Measurements from ENCODE around the gene SLC35C1. TPM values are rescaled to one million over a fixed set of nuclear protein-coding genes. Genes with fewer than 3 reads are reported as not detected.

SLC35C1 gene
- total and polyA plus RNA-seq, 9 of the 15 experiments (the other 6 are each of a cell fraction or from before 2014, with no cell fraction given): 0.65 to 13.1 (median 2.4) TPM

GRCh38 chr11:45777127-45777969, 27.6 kb upstream of the SLC35C1 start:
- H3K9ac ChIP-seq (ENCODE audit: insufficient read depth in 1 of 2, low read depth in 2 of 2, low read length in 2 of 2): no peak overlapping the region
- no peaks in the 10 kb centered on the region for H3K9me1 ChIP-seq (ENCODE audit: control insufficient read depth, insufficient read depth, low read length)
- no peaks in the 10 kb centered on the region for H3K36me3 ChIP-seq (ENCODE audit: control insufficient read depth, insufficient read depth, low read length)
- H3K9me3 ChIP-seq (replicated peaks; ENCODE audit: control insufficient read depth, insufficient read depth, low read depth, low read length): no peaks in the 10 kb centered on the region
- ChIA-PET POLR2A (interaction anchor here (0.7 kb wide), 1 partner anchor 15 kb away, joined by 3 read pairs; no protein-coding TSS in a partner anchor), CTCF (ENCODE audit: low intra/inter-chr PET ratio) (no interaction called here)
- in situ Hi-C loops (cut with MboI) (loop anchor here (10.0 kb wide), 1 partner anchor 403 kb away; no protein-coding TSS in a partner anchor), intact Hi-C loops (cut with micrococcal nuclease) (no loop called here)
- H3K4me2 ChIP-seq (ENCODE audit: insufficient read depth, low read length): no peak overlapping the region
- no peak for FAIRE-seq
- no peak for ATAC-seq
- H3K79me2 ChIP-seq (ENCODE audit: control insufficient read depth, insufficient read depth, low read length): no peaks in the 10 kb centered on the region
- no peak overlapping the region for H2AFZ ChIP-seq (ENCODE audit: low read depth, low read length)
- no peak for DNase-seq (ENCODE audit: extremely low read depth in 1 of 4, low spot score in 3 of 4)
- BruUV-seq (replicated peaks): no TSS peak
- H4K20me1 ChIP-seq (replicated peaks; ENCODE audit: control insufficient read depth, insufficient read depth, low read length): no peaks in the 10 kb centered on the region
- peaks cover 13 to 34% of the 10 kb centered on the region in 2 experiments; a peak in 4 of 5 replicates for H3K27me3 ChIP-seq (ENCODE audit: control insufficient read depth in 2 of 2, insufficient read depth in 2 of 2, low read length in 2 of 2)
- no peak overlapping the region for H3K4me3 ChIP-seq
- 6% methylated on average over 9 of the region's 9 CpGs for WGBS (ENCODE audit: insufficient coverage, low coverage, missing lambda C conversion rate)
- no peaks in the 10 kb centered on the region; a peak in 1 of 5 replicates for H3K4me1 ChIP-seq (replicated peaks in 1 of 2; ENCODE audit: control insufficient read depth in 2 of 2, insufficient read depth in 2 of 2, low read length in 2 of 2)
- no peak overlapping the region for H3K27ac ChIP-seq (ENCODE audit: extremely low read depth, low read depth, low read length)
- no peak for TF ChIP-seq CBX8 (IDR thresholded peaks at IDR 0.05; ENCODE audit: borderline replicate concordance, extremely low read depth, low read depth, low read length, poor library complexity, severe bottlenecking)
- TF ChIP-seq XRCC4 (IDR thresholded peaks at IDR 0.05; ENCODE audit: extremely low read depth, insufficient read depth, insufficient read length): no peak
- TF ChIP-seq ZNF224 (CRISPR knock-in tag; IDR thresholded peaks at IDR 0.05): no peak
- TF ChIP-seq ZBTB9 (CRISPR knock-in tag; IDR thresholded peaks at IDR 0.05): no peak
- no peak for TF ChIP-seq CUX1 (CRISPR knock-in tag; IDR thresholded peaks at IDR 0.05)
- TF ChIP-seq MCM7 (IDR thresholded peaks at IDR 0.05): no peak
- TF ChIP-seq PKNOX1 (IDR thresholded peaks at IDR 0.05): no peak
- no peak for TF ChIP-seq HMG20A (CRISPR knock-in tag; conservative IDR thresholded peaks at IDR 0.05)
- no peak for TF ChIP-seq NRF1 (conservative IDR thresholded peaks at IDR 0.05 in 1 of 2, IDR thresholded peaks at IDR 0.05 in 1 of 2)
- no peak for TF ChIP-seq MTA1 (IDR thresholded peaks at IDR 0.05; ENCODE audit: borderline replicate concordance)
- TF ChIP-seq ZNF512 (tag; IDR thresholded peaks at IDR 0.05): no peak
- TF ChIP-seq DNMT1 (IDR thresholded peaks at IDR 0.05): no peak

All from K562 (cell line).